GM12801 (cell line): Measurements from ENCODE around the gene MBD3L1.

Experiments
- CTCF ChIP-seq: IDR thresholded peaks from one replicate; pipeline ENCODE4 v1.5.1; 2011; ENCODE audit warnings: control low read depth; ENCODE audit not compliant: insufficient read length; ENCODE audit errors: extremely low read depth

Gene MBD3L1

GRCh38 chr19:8846819-8847218 lies 14.6 kb downstream of the MBD3L1 start:
- no peak for TF ChIP-seq CTCF

- no peak for TF ChIP-seq CTCF
Observed at GRCh38 chr19:8849232-8849631, 17.1 kb downstream of the MBD3L1 start.

DNA sequence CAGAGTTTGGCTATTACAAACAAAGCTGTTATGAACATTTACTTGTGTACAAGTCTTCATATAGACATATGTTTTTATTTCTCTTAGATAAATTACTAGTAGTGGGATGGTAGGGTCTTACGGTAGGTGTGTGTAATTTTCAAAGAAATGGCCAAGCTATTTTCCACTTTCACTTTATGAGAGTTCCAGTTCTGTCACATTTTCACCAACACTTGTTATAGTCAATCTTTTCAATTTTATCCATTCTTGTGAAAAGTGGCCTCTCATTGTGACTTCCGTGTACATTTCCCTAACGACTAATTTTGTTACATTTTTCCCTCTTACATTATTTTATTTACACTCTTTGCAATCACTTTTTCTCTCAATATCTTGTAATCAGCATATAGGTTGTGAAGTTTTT lies 18.3 kb downstream of the MBD3L1 start:
- TF ChIP-seq CTCF = no peak

DNA sequence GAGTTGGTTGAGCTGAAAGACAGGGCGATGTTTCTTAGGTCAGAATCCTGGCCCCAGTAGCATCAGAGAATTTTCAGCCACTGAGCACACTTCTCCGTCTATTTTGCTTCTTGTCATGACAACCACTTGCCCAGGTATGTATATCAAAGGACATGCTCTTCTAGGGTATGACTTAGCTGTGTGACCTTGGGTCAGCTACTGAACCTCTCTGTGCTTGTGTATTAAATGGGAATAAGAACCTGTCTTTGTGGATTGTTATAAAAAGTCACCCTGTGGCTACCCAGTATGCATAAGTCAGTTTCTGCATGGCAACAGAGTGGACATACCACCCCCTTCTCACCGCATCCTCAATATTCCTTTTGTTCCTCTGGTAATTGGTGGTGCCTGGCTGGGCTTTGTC lies 26.1 kb downstream of the MBD3L1 start:
- no peak for TF ChIP-seq CTCF

DNA sequence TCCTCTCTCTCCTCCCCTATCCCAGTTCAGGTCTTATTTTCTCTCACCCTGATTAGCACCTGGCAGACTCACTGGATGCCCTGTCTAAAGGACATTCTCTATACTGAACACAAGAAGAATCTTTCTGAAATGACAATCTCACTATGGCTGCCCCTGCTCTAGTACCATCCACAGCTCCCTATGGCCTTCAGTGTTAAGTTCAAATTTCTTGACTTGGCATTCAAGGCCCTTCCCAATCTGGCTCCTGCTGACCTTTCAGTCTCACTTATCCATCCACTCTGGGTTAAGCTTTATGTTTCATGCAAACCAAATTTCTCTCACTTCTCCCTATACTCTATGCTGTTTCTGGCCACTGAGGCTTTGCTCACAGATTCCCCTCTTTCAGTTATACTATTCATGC lies 34.2 kb downstream of the MBD3L1 start:
- no peak for TF ChIP-seq CTCF

- no peak for TF ChIP-seq CTCF
Observed at GRCh38 chr19:8877854-8878705, 45.9 kb downstream of the MBD3L1 start.

GRCh38 chr19:8880868-8881488 lies 48.8 kb downstream of the MBD3L1 start:
- no peak for TF ChIP-seq CTCF
